NOMO-1 treated with DMSO at 0.1 percent for 48 hours (cell line): ENCODE data around the gene CHN2.

ENCODE experiments used
- DNase-seq: peaks from one replicate; lab custom pipeline; 2025; ENCODE audit not compliant: unreplicated experiment; lab: John Stamatoyannopoulos, UW

Gene CHN2

DNA sequence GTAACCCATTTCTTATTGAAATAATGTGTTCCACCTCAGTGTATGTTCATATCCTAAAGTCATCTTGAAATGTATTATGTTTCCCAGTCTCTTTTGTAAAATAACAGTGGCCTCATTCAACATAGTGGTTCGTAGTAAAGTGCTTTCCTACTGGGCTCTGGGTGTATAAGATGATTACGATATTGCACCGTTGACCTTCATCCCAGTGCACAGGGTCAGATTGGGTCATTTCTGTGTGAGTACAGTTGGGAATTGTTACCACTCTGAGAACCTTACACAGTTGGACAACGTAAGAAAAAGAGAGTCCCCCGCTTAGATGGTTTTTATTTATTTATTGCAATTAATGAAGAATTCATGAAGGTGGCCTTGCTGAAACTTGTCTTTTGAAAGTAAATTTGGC is 135.6 kb downstream of the CHN2 start:
- no peak for DNase-seq

GRCh38 chr7:29331163-29331562 is 136.6 kb downstream of the CHN2 start:
- DNase-seq: peak; percentile 9

DNA sequence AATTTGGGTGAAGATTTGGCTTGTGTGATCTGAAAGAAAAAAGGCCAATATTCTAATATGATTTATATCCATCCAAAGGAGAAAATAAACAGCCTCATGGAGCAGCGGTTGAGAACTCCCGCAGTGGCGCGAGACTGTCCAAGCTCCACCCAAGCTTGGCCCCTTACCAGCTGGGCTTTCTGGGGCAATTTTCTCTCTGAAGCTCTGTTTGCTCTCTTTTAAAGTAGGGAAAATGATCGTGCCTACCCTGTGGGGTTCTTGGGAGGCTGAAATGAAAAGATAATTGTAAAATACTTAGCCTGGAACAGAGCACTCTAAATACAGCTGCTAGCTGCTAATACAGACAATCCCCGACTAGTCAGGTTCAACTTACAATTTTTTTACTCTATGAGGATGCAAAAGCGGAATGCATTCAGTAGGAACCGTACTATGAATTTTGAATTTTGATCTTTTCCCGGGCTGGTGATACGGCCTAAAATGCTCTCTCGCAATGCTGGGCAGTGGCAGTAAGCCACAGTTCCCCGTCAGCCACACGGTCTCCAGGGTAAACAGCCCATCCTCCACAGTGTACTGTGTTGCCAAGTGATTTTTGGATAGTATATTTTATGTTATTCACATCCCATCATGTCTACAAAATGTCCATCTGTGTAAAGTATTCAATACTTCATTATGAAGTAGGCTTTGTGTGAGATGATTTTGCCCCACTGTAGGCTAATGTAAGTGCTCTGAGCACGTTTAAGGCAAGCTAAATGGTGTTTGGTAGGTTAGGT is 137.7 kb downstream of the CHN2 start:
- no peak for DNase-seq

DNA sequence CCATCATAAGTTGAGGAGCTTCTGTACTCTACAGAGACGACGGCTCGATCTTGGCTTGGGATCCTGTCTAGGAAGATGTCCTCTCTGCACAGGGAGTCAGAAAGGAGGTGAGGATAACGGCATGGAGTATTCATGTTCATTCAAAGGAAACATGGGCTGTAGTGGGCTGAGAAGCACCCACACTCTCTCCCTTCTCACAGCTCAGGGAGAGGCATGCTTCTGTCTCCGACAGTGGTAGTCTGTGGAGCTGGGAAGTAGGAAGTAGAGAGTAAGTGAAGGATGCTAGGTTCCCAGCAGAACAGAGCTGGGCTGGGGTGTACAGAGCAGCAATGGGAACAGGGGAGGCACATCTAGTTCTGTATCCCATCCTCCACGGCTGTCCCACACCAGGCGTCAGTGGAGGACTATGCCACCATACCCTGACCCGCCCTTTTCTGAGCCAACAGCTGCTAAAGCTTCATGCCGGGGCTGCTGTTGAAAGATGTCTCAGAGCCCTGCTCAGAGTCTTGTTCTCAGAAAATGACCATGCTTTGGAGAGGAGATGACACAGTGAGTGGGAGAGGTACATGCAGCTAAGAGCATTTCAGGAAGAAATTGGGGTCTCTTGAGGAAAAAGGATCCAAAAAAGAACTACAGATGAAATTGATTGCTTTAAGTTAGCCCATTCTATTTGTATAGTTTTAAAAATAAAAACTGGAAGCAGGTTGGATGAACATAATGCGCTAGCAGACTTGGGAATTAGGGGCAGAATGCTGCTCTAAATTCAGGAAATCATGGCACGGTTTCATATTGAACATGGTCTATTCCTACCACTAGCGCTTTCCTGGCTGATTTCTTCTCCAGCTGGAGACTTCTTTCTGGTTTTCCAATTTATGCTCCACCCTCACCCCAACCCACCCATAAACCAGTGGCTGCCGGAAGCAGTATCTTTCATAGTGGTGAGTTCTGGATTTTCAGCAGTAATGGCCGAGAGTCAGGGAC is 138.6 kb downstream of the CHN2 start:
- no peak for DNase-seq

- no peak for DNase-seq
Observed at GRCh38 chr7:29335188-29336083, 140.9 kb downstream of the CHN2 start.

DNA sequence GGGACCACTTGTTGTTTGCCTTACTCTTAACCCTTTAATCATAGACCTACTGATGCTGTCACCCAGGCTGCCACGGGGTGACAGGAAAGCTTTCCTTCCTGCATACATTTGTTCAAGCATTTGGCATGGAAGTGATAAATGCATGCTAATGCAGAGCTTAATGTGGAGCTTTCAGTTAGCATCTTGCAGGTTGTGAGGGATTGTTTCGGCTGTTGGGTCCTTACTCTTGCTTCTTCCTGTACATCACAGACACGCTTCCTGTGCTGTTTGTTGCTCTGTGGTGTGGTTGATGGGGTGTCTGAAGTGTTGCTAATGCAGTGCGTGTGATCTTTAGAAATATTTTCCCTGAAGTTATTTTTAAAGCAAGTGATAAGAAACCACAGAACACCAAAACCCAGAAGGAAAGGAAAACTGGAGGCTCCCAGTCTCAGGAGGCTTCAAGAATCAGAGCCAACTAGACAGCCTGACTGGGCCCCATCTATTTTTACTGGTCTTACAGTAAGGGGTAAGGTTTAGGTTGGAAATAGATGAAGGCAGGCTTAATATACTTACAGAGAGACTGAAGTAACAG is 143.1 kb downstream of the CHN2 start:
- DNase-seq: peak; percentile 58

DNA sequence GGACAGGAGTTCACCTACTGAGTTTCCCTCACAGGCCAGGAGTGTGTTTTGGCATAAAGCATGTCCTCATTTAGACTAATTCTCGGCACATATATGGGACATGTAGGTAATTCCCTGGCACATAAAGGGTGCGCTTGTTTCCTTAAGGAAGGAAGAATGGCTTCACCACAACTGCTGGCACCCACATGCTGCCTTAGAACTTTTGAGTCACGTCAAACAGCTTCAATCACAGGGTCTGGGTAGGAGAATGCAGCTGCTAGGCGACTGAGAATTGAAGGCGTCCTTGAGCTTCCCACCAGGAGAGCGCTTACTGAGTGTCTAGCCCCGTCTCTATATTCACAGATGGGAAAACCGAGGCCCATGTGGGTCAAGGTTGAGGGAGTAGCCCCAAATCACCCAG is 146.1 kb downstream of the CHN2 start:
- DNase-seq: no peak

GRCh38 chr7:29341156-29341555 is 146.6 kb downstream of the CHN2 start:
- no peak for DNase-seq

DNA sequence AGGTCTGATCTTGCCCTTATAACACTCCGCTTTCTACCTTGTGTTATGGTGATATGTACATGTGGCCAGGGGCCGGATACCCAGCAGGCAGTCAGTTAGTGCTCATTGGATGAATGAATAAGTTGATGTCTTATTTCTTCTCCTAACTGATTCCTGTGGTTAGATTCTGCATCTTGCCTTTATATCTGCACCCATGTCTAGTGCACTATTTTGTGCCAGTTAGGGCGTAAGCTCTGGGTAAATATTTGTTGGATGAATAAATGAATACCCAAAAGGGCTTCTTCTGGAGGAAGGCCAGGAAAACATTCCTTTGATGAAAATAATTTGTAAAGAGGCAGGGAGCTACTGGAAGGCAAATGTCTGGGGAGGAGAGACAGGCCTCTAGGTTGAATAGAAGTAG is 148.2 kb downstream of the CHN2 start:
- DNase-seq: no peak

DNA sequence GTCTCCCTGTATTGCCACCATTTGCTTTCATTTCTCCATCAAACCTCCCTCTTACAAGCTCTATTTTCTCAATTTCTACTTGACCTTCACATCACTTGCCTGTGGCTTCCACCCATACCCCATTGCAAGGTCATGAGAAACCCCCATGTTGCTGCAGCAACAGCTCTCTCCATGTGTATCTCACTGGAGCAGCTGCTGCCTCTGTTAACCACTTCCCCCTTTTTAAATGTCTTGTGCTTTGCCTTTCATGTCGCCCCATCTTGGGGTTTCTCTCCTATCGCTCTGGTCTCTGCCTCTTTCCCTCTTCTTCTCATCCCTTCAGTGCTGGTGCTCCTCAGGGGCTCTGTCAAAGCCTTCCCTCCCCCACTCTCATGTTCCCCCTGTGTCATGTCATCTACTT is 148.8 kb downstream of the CHN2 start:
- peak; percentile 86 for DNase-seq

GRCh38 chr7:29344334-29344978 is 149.9 kb downstream of the CHN2 start:
- DNase-seq: no peak

DNA sequence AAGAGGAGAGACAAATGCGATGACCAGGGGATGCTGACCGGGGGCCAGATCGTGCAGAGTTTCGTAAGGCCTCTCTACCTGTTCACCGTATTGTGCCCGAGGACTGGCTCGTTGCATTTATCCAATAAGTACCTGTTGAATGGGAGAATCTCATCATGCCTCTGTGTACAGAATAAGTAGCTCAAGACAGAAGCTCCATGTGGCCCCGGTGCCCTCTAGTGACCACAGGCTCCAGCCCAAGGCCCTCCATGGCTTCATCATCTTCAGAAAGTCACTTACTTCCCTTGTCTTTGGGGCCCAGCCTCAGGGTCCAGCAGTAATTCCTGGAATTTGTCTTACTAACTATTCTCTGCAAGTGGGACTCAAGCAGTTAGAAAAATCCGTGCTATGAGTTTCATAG is 151.0 kb downstream of the CHN2 start:
- DNase-seq: peak; percentile 55

DNA sequence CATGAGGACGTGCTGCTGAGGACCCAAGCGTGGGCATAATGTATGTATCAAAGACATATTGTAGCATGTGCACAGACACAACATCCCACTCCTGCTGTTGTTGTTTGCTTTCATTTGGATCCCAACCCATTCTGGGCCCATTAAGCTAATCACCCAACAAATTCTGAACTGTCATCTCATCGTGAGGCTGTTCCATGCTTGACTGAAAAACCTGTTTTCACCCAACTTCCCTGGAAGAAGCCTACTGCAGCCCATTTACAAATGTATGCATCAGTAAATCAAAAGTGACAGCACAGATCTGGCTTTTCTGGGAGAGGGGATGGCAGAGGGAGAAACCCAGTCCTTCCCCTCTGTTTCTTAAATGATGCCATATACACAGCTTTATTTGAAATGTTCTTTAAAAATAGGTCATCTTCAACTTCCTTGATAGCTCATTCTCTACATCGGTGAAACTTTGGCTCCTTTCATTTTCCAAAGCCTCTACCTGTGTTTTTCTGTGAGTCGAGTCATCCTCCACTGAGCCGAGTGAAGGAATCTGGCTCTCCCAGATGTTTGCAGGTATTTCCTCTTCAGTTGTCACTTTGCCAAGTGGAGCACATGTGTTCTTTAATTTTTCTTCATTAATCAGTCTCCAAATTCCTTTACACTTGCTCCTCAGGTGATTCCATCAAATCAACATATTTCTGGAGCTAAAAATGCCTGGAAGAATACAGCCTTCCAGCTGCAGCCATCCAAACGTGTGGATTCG is 151.8 kb downstream of the CHN2 start:
- DNase-seq: no peak

- no peak for DNase-seq
Observed at GRCh38 chr7:29349362-29349761, 154.8 kb downstream of the CHN2 start.

DNA sequence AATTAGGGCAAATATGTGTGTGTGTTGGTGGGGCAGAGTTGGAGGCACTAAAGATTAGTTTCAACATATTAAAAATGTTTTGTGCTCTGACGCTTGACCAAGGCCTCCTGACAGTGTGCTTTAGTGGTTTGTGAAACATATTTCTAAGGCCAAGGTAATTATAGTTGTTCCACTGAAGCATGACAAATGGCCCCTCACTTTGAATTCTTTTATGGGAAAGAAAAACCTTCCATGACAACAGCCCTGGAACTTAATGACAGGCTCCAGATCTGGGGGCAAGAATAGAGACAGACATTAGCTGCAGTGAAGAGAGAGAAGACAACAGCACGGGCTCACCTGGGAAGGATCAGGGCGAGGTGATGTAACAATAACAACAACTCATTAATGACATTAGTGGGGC is 155.8 kb downstream of the CHN2 start:
- no peak for DNase-seq

- DNase-seq: peak; percentile 90
Observed at GRCh38 chr7:29352041-29352440, 157.5 kb downstream of the CHN2 start.

DNA sequence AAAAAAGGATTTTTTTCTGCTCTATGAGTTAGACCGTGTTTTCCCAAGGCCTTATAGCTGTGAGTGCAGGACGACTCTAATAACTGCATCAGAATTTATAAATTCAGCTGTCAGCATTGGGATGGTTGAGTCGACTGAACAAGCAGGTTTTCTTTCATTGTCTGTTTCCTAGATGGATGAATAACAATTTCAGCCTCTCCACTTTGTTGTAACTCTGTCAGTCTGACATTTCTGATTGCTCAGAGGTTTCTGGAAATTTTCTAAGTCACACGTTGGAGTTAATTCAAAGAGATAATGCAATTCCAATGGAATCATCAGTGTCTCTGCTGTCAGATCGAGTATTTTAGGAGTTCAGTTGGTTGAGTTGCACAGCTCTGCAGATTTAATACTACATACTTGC is 159.2 kb downstream of the CHN2 start:
- no peak for DNase-seq

GRCh38 chr7:29354340-29354739 is 159.8 kb downstream of the CHN2 start:
- no peak for DNase-seq

- DNase-seq: no peak
Observed at GRCh38 chr7:29355388-29355787, 160.8 kb downstream of the CHN2 start.

- DNase-seq: no peak
Observed at GRCh38 chr7:29356631-29357030, 162.1 kb downstream of the CHN2 start.
